Spleen (tissue), 13 donors: ENCODE data around the gene SLC1A5. TPM values are rescaled to one million over a fixed set of nuclear protein-coding genes. Genes with fewer than 3 reads are reported as not detected.
A peak's percentile ranks its signal among the peaks of the same experiment; 100 is the strongest.

Experiments used
- DNase-seq: peaks from one replicate; pipeline ENCODE4 v3.0.0-alpha.2; 2020
- H3K27ac ChIP-seq, 8 donors: fragments of 200-600 bp; sonication (generic) in 7 of 8; 1 replicate in 4 of 8; 2 replicates in 4 of 8; pipeline versions ENCODE4 v1.5.0 to v1.8.0; 2016 to 2021; ENCODE audit warnings: inconsistent platforms in 4 of 8, mild to moderate bottlenecking in 4 of 8, moderate library complexity in 1 of 8
- H3K27me3 ChIP-seq, 7 donors: fragments of 200-600 bp; sonication (generic) in 6 of 7; replicated peaks in 1 of 7; 1 replicate in 4 of 7; 2 replicates in 3 of 7; pipeline versions ENCODE4 v1.5.0 to v1.8.0; 2016 to 2021; ENCODE audit warnings: inconsistent platforms in 3 of 7, mild to moderate bottlenecking in 1 of 7
- H3K36me3 ChIP-seq, 6 donors: fragments of 200-600 bp; sonication (generic) in 5 of 6; 1 replicate in 4 of 6; 2 replicates in 2 of 6; pipeline versions ENCODE4 v1.5.0 to v1.8.0; 2016 to 2021; ENCODE audit warnings: inconsistent platforms in 2 of 6
- H3K4me1 ChIP-seq, 6 donors: fragments of 200-600 bp; sonication (generic) in 5 of 6; 1 replicate in 3 of 6; 2 replicates in 3 of 6; pipeline versions ENCODE4 v1.5.0 to v1.8.0; 2016 to 2021; ENCODE audit warnings: inconsistent platforms in 3 of 6
- H3K4me3 ChIP-seq, 8 donors: fragments of 200-600 bp; sonication (generic) in 7 of 8; 1 replicate in 4 of 8; 2 replicates in 4 of 8; pipeline versions ENCODE4 v1.5.0 to v1.8.0; 2016 to 2021; ENCODE audit warnings: inconsistent platforms in 4 of 8, mild to moderate bottlenecking in 4 of 8, moderate library complexity in 2 of 8
- H3K9me3 ChIP-seq, 8 donors: fragments of 200-600 bp; sonication (generic) in 7 of 8; 1 replicate in 4 of 8; 2 replicates in 4 of 8; pipeline versions ENCODE4 v1.5.0 to v1.8.0; 2016 to 2021; ENCODE audit warnings: inconsistent platforms in 4 of 8
- CTCF ChIP-seq, 11 experiments: fragments of 200-600 bp in 7 of 11; fragments of 450-650 bp in 4 of 11; sonication (generic) in 4 of 11; IDR thresholded peaks in 8 of 11; conservative IDR thresholded peaks in 3 of 11; 1 replicate in 7 of 11; 2 replicates in 4 of 11; pipeline versions ENCODE4 v1.4.0 to v1.8.0; 2016 to 2021; ENCODE audit warnings: antibody characterized with exemption in 11 of 11, inconsistent platforms in 4 of 11, mild to moderate bottlenecking in 1 of 11
- POLR2A ChIP-seq, 3 donors: fragments of 450-650 bp; IDR thresholded peaks; one replicate each; pipeline ENCODE4 v1.5.1; 2017; ENCODE audit warnings: antibody characterized with exemption in 3 of 3, mild to moderate bottlenecking in 1 of 3
- POLR2AphosphoS5 ChIP-seq, 3 donors: sonication (generic); formaldehyde crosslinking; IDR thresholded peaks; one replicate each; pipeline ENCODE4 v1.5.1; 2017; ENCODE audit warnings: antibody characterized with exemption in 3 of 3
- WGBS, 5 donors: extraction: QIAGEN DNeasy Blood & Tissue Kit in 3 of 5; methylation state at CpG; one replicate each; pipeline versions ENCODE4 v1.1.5 to v1.1.7; 2013 to 2018; 5-methylcytosine and 5-hydroxymethylcytosine counted together
- intact Hi-C: fragments of 100-400 bp; cut with DNase I; formaldehyde crosslinking; loops from one replicate; pipeline ENCODE4 v1.15.0; 2023; ENCODE audit warnings: low total_unique reads
- long read RNA-seq, 2 donors: transcript quantifications; one replicate each; lab custom pipeline, GENCODE V29; 2026
- polyA plus RNA-seq, 3 donors: library from polyadenylated mRNA; stranded (reverse); fragments of 200-250 nt; gene quantifications; one replicate each; pipeline ENCODE4 v1.2.1, GENCODE V29; 2013
- total RNA-seq, 7 donors: library from RNA; depleted of rRNA in 3 of 7; stranded (reverse); fragments of >200 nt in 3 of 7; fragmentation: NEBNext Ultra II Directional in 4 of 7; extraction: Animal tissue kit (Norgen Biotek cat#: 25700) in 4 of 7; gene quantifications; one replicate each; pipeline versions ENCODE4 v1.1.0 to v1.2.1, GENCODE V29; 2016 to 2021
- donor health status: healthy with polysubstance abuse.
- donor health status: DM: no; HTN: no; CAD: no; lungs with moderate emphysema.
- donor health status: DM: no; HTN: no; CAD: no.
- donor health status: Bipolar disorder and iron deficiency.
- donor health status: healthy.
- donor health status: DM: no; HTN: no; CAD: no.
- donor health status: DM: yes; HTN: yes; CAD: no.

Gene SLC1A5
- total RNA-seq (10 to 100 TPM; 45.1 to 62.8 (median 49.8) TPM), polyA plus RNA-seq (10 to 100 TPM; 13.2 to 29.5 (median 23.0) TPM)
- long read RNA-seq, donor 1, transcript SLC1A5-203 (8 exons, 2,882 nt): major isoform, 14 of 14 reads
- long read RNA-seq, donor 1, partial matches to known transcripts: 0 of 14 reads
- long read RNA-seq, donor 1, other reads (novel, unspliced or antisense): 0 of 14 reads
- long read RNA-seq, donor 2, transcript SLC1A5-203 (8 exons, 2,882 nt): major isoform, 19 of 63 reads
- long read RNA-seq, donor 2, partial matches to known transcripts: 44 of 63 reads
- long read RNA-seq, donor 2, other reads (novel, unspliced or antisense): 0 of 63 reads

- intact Hi-C loops: no loop called here
- Histone ChIP-seq H3K4me3 (peak within 1 kb of the TSS; percentile 60 to 93 (median 80)), H3K36me3 (peaks cover 0 to 8% (median 1%) of the 10 kb centered on the region in 6 donors), H3K9me3 (no peaks in the 10 kb centered on the region), H3K27ac (peak within 1 kb of the TSS; percentile 15 to 94 (median 84)), H3K4me1 (peaks cover 19 to 73% (median 52%) of the 10 kb centered on the region in 6 donors), H3K27me3 (no peaks in the 10 kb centered on the region)
- TF ChIP-seq POLR2AphosphoS5 (IDR thresholded peaks at IDR 0.05) (peak; percentile 98 to 100 (median 100)), CTCF (IDR thresholded peaks at IDR 0.05 in 8 of 11, conservative IDR thresholded peaks at IDR 0.05 in 3 of 11) (peak in 1 of 11 experiments; percentile 12), POLR2A (IDR thresholded peaks at IDR 0.05) (peak; percentile 87 to 98 (median 96))
- DNase-seq: peak; percentile 99
- 0 to 2% (median 1%) methylated on average over 32 to 46 of the region's 46 CpGs for WGBS, 5 donors
Measured at GRCh38 chr19:46788262-46788967, at the start of gene SLC1A5. TSS of gene SLC1A5 (minus strand) at chr19:46788594. CDS start at chr19:46787965, 629 bp downstream.

- H3K36me3 ChIP-seq: peaks cover 5 to 71% (median 40%) of the 10 kb centered on the region in 6 donors
- DNase-seq: no peak
- no peaks in the 10 kb centered on the region for H3K9me3 ChIP-seq
- WGBS, 5 donors: 89 to 94% (median 91%) methylated on average over 12 to 20 of the region's 20 CpGs
- H3K27ac ChIP-seq: no peak overlapping the region
- no peak overlapping the region for H3K4me3 ChIP-seq
- peaks cover 10 to 46% (median 27%) of the 10 kb centered on the region in 6 donors for H3K4me1 ChIP-seq
- intact Hi-C loops: no loop called here
- TF ChIP-seq CTCF (IDR thresholded peaks at IDR 0.05 in 8 of 11, conservative IDR thresholded peaks at IDR 0.05 in 3 of 11): no peak
- TF ChIP-seq POLR2A (IDR thresholded peaks at IDR 0.05): no peak
- TF ChIP-seq POLR2AphosphoS5 (IDR thresholded peaks at IDR 0.05): peak; percentile 12 to 59 (median 17)
- H3K27me3 ChIP-seq: no peaks in the 10 kb centered on the region
Measured at GRCh38 chr19:46838160-46838559, 49.8 kb upstream of the SLC1A5 start.

DNA sequence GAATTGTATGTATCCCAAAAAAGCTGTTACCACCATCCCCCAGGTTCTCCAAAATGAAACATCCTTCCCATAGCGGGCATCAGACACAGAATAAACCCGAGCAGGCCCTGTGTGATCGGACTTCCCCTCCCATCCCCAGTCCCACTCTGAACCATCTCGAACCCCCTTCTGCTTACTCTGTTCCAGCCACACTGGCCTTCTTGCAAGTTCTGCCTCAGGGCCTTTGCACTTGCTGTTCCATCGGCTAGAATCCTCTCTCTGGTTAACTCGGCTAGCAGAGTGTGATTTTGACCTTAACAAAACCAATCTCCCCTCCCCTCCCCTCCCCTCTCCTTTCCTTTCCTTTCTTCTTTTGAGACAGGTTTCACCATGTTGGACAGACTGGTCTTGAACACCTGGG lies 46.6 kb upstream of the SLC1A5 start:
- TF ChIP-seq POLR2AphosphoS5 (IDR thresholded peaks at IDR 0.05): no peak
- no peak for TF ChIP-seq CTCF (IDR thresholded peaks at IDR 0.05 in 8 of 11, conservative IDR thresholded peaks at IDR 0.05 in 3 of 11)
- TF ChIP-seq POLR2A (IDR thresholded peaks at IDR 0.05): no peak
- intact Hi-C loops: no loop called here
- WGBS, 5 donors: 93 to 98% (median 95%) methylated on average over 6 of the region's 6 CpGs

DNA sequence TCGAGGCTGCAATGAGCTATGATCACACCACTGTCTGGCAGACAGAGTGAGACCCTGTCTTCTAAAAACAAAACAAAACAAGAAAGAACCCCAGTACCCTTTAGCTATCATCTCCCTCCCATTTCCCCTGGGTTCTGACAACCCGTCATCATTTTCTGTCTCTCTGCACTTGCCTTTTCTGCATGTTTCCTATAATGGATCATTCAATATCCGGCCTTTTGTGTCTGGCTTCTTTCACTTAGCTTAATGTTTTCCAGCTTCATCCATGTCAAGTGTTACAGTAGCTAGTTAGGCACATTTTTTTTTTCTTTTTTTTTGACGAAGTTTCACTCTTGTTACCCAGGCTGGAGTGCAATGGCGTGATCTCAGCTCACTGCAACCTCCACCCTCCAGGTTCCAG lies 45.7 kb upstream of the SLC1A5 start:
- Histone ChIP-seq H3K27me3 (no peaks in the 10 kb centered on the region), H3K27ac (no peak overlapping the region), H3K9me3 (no peaks in the 10 kb centered on the region), H3K36me3 (peaks cover 5 to 36% (median 19%) of the 10 kb centered on the region in 6 donors), H3K4me3 (no peak overlapping the region), H3K4me1 (peaks cover 0 to 10% (median 3%) of the 10 kb centered on the region in 6 donors)
- no peak for DNase-seq
- no peak for TF ChIP-seq POLR2A (IDR thresholded peaks at IDR 0.05)
- TF ChIP-seq CTCF (IDR thresholded peaks at IDR 0.05 in 8 of 11, conservative IDR thresholded peaks at IDR 0.05 in 3 of 11): no peak
- no peak for TF ChIP-seq POLR2AphosphoS5 (IDR thresholded peaks at IDR 0.05)
- WGBS, 5 donors: 79 to 91% (median 83%) methylated on average over 5 of the region's 5 CpGs
- intact Hi-C loops: no loop called here

More for the DNA sequence above, 46.6 kb upstream of the SLC1A5 start:
- no peak overlapping the region for H3K27ac ChIP-seq
- H3K9me3 ChIP-seq: no peaks in the 10 kb centered on the region
- peaks cover 0 to 18% (median 8%) of the 10 kb centered on the region in 6 donors for H3K4me1 ChIP-seq
- H3K4me3 ChIP-seq: no peak overlapping the region
- peaks cover 5 to 45% (median 25%) of the 10 kb centered on the region in 6 donors for H3K36me3 ChIP-seq
- no peaks in the 10 kb centered on the region for H3K27me3 ChIP-seq
- DNase-seq: no peak
